ENCODE data around the gene SORL1.
"Not testable (repeated sequence)": the region's sequence is repeated elsewhere in the genome, so short reads cannot be mapped to it uniquely, and the experiment has no call there.

Gene SORL1

GRCh38 chr11:121500275-121500674 is 48.2 kb downstream of the SORL1 start:
- no peaks in the 10 kb centered on the region for H3K4me1 ChIP-seq (ENCODE audit: control insufficient read depth, insufficient read depth, low read length)
- peaks cover 8% of the 10 kb centered on the region for H3K36me3 ChIP-seq (ENCODE audit: control insufficient read depth, insufficient read depth, low read length)
- no peak overlapping the region for H3K4me3 ChIP-seq (ENCODE audit: low read depth, low read length)
- H3K9me3 ChIP-seq (ENCODE audit: control insufficient read depth, insufficient read depth, low read length): no peaks in the 10 kb centered on the region
- no peak overlapping the region for H3K9ac ChIP-seq (ENCODE audit: low read depth, low read length)
- no peaks in the 10 kb centered on the region for H3K27me3 ChIP-seq (ENCODE audit: control insufficient read depth, insufficient read depth, low read length)

- Histone ChIP-seq H3K27me3 (ENCODE audit: control insufficient read depth, insufficient read depth, low read length) (no peaks in the 10 kb centered on the region), H3K9ac (ENCODE audit: low read depth, low read length) (no peak overlapping the region), H3K4me1 (ENCODE audit: control insufficient read depth, insufficient read depth, low read length) (no peaks in the 10 kb centered on the region), H3K36me3 (ENCODE audit: control insufficient read depth, insufficient read depth, low read length) (peaks cover 8% of the 10 kb centered on the region), H3K9me3 (ENCODE audit: control insufficient read depth, insufficient read depth, low read length) (no peaks in the 10 kb centered on the region), H3K4me3 (ENCODE audit: low read depth, low read length) (no peak overlapping the region)
Measured at GRCh38 chr11:121500717-121501116, 48.6 kb downstream of the SORL1 start.

DNA sequence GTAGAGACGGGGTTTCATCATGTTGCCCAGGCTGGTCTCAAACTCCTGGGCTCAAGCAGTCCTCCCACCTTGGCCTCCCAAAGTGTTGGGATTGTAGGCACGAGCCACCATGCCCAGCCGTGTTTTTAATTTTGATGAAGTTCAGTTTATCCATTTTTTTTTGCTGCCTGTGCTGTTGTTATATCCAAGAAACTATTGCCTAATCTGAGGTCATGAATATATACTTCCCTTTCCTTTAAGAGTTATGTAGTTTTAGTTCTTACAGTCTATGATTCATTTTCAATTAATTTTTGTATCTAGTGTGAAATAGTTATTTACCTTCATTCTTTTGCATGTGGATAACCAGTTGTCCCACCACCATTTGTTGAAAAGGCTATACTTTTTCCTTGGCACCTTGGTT is 50.9 kb downstream of the SORL1 start:
- no peak overlapping the region for H3K4me3 ChIP-seq (ENCODE audit: low read depth, low read length)
- peaks cover 4% of the 10 kb centered on the region for H3K36me3 ChIP-seq (ENCODE audit: control insufficient read depth, insufficient read depth, low read length)
- H3K4me1 ChIP-seq (ENCODE audit: control insufficient read depth, insufficient read depth, low read length): peaks cover under 1% of the 10 kb centered on the region
- no peak overlapping the region for H3K9ac ChIP-seq (ENCODE audit: low read depth, low read length)
- H3K27me3 ChIP-seq (ENCODE audit: control insufficient read depth, insufficient read depth, low read length): no peaks in the 10 kb centered on the region
- H3K9me3 ChIP-seq (ENCODE audit: control insufficient read depth, insufficient read depth, low read length): no peaks in the 10 kb centered on the region

DNA sequence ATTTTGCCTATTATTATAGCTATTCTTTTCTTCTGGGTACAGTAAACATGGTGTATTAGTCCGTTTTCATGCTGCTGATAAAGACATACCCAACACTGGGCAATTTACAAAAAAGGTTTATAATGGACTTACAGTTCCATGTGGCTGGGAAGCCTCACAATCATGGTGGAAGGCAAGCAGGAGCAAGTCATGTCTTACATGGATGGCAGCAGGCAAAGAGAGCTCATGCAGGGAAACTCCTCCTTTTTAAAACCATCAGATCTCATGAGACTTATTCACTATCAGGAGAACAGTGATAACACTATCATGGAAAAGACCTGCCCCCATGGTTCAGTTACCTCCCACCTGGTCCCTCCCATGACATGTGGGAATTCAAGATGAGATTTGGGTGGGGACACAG is 54.1 kb downstream of the SORL1 start:
- not testable (repeated sequence) for H3K9ac ChIP-seq (ENCODE audit: low read depth, low read length); H3K36me3 ChIP-seq (ENCODE audit: control insufficient read depth, insufficient read depth, low read length); H3K4me1 ChIP-seq (ENCODE audit: control insufficient read depth, insufficient read depth, low read length); H3K4me3 ChIP-seq (ENCODE audit: low read depth, low read length); H3K9me3 ChIP-seq (ENCODE audit: control insufficient read depth, insufficient read depth, low read length); H3K27me3 ChIP-seq (ENCODE audit: control insufficient read depth, insufficient read depth, low read length)

- Histone ChIP-seq H3K9me3 (ENCODE audit: control insufficient read depth, insufficient read depth, low read length) (no peaks in the 10 kb centered on the region), H3K36me3 (ENCODE audit: control insufficient read depth, insufficient read depth, low read length) (peaks cover 4% of the 10 kb centered on the region), H3K4me3 (ENCODE audit: low read depth, low read length) (no peak overlapping the region), H3K4me1 (ENCODE audit: control insufficient read depth, insufficient read depth, low read length) (peaks cover 10% of the 10 kb centered on the region), H3K9ac (ENCODE audit: low read depth, low read length) (no peak overlapping the region), H3K27me3 (ENCODE audit: control insufficient read depth, insufficient read depth, low read length) (no peaks in the 10 kb centered on the region)
Measured at GRCh38 chr11:121508449-121508848, 56.3 kb downstream of the SORL1 start.

GRCh38 chr11:121510438-121510837 is 58.3 kb downstream of the SORL1 start:
- Histone ChIP-seq H3K9me3 (ENCODE audit: control insufficient read depth, insufficient read depth, low read length) (no peaks in the 10 kb centered on the region), H3K36me3 (ENCODE audit: control insufficient read depth, insufficient read depth, low read length) (peaks cover 9% of the 10 kb centered on the region), H3K4me3 (ENCODE audit: low read depth, low read length) (no peak overlapping the region), H3K9ac (ENCODE audit: low read depth, low read length) (no peak overlapping the region), H3K4me1 (ENCODE audit: control insufficient read depth, insufficient read depth, low read length) (peaks cover 14% of the 10 kb centered on the region), H3K27me3 (ENCODE audit: control insufficient read depth, insufficient read depth, low read length) (no peaks in the 10 kb centered on the region)

DNA sequence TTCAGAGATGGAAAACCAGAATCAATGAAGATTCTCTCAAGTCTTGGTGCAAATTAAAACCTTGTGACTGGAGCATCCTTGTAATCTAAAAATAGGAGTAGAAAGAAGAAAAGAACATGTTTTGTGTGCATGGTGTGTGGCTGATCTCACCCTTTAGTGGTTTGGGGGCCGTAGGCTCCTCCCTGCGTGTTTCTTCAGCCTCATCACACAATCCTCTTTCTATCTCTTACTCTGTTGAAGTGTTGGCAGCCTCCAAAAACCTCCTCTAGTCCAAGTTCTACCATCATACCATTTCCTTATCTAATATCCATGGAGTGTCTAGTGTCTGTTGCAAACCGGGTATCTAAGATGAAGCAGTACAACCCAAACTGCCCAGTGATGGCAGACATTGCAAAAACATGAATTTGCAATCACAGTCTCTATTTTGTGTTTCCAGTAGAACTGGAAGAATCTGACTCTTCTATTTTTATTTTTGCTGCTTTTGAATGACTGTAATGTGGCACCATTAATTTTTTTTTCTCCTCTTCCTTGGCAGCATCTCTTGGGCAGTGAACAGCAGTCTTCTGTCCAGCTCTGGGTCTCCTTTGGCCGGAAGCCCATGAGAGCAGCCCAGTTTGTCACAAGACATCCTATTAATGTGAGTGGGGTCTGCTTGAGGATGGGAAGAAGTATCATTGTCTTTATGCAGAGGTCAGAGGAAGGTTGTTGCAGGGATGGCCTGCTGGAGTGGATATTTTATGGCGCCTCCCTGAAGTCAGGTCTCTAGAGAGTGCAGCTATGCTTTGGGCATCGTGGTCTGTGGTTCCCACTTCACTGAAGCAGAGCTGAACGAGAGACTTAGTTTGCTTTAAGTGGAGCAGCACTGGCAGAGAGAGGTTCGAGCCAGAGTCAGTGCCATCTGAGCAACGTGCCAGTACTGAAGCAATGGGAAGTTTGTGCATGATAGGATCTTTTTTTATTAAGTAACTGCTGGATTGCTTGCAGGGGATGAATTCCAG is 60.7 kb downstream of the SORL1 start:
- Histone ChIP-seq H3K4me1 (ENCODE audit: control insufficient read depth, insufficient read depth, low read length) (peaks cover 14% of the 10 kb centered on the region), H3K9ac (ENCODE audit: low read depth, low read length) (no peak overlapping the region), H3K4me3 (ENCODE audit: low read depth, low read length) (no peak overlapping the region), H3K9me3 (ENCODE audit: control insufficient read depth, insufficient read depth, low read length) (no peaks in the 10 kb centered on the region), H3K27me3 (ENCODE audit: control insufficient read depth, insufficient read depth, low read length) (no peaks in the 10 kb centered on the region), H3K36me3 (ENCODE audit: control insufficient read depth, insufficient read depth, low read length) (peaks cover 11% of the 10 kb centered on the region)

DNA sequence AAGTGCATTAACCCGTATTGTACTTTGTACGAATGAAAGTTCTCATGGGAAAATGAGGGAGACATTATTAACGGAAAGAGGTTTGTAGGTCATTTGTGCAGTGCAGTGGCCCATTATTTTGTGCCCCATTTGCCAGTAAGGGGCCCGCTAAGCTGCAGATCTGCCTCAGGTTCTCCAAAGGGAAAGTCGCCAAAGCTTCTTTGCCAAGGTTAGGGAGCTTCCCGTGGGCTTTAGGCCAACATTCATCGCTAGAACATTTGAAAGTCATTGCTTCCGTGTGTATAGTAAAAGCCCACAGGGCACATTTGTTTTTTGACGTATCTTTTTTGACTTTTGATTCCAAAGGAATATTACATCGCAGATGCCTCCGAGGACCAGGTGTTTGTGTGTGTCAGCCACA is 61.7 kb downstream of the SORL1 start:
- Histone ChIP-seq H3K36me3 (ENCODE audit: control insufficient read depth, insufficient read depth, low read length) (peaks cover 12% of the 10 kb centered on the region), H3K27me3 (ENCODE audit: control insufficient read depth, insufficient read depth, low read length) (no peaks in the 10 kb centered on the region), H3K9me3 (ENCODE audit: control insufficient read depth, insufficient read depth, low read length) (no peaks in the 10 kb centered on the region), H3K9ac (ENCODE audit: low read depth, low read length) (no peak overlapping the region), H3K4me3 (ENCODE audit: low read depth, low read length) (no peak overlapping the region), H3K4me1 (ENCODE audit: control insufficient read depth, insufficient read depth, low read length) (peaks cover 6% of the 10 kb centered on the region)

DNA sequence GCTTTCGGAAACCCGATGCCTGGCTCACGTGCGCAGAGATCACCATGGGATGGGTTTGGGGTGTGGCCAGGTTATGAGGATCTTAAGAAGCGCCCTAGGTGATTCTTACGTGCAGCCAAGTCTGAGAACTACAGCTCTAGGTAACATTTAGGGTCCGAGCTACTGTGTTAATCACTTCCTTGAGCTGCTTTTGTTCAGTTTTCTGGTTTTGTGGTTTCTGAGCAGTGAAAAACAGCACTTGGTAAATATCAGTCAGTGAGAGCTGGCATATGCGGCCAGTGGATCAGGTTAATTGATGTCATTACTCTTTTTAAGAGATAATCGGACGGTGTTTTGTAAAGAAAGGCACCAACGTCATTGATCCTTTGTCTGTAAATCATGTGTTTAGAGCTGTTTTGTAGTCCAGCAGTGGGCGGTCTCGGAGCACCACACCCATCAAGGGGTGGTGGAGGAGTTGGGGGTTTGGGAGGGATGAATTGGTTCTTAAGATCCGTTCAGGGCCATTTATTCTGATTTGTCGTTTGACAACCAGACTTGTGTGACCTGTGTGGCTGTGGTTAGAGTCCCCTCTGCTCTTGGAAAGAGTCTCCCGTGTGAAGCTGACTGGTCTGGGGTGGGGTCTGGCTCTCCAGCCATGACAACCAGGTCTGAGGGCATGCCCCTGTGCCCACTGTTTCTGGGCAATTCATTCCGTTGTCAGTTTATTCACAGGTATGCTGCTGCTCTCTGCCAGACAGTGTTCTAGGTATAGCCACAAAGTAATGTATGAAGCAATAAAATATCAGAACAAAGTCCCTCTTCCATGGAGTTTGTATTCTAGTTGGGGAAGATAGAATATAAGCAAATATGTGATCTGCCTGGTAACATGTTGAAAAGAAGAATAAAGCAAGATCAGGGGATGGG is 62.6 kb downstream of the SORL1 start:
- no peak overlapping the region for H3K4me3 ChIP-seq (ENCODE audit: low read depth, low read length)
- no peak overlapping the region for H3K9ac ChIP-seq (ENCODE audit: low read depth, low read length)
- peaks cover 12% of the 10 kb centered on the region for H3K36me3 ChIP-seq (ENCODE audit: control insufficient read depth, insufficient read depth, low read length)
- H3K27me3 ChIP-seq (ENCODE audit: control insufficient read depth, insufficient read depth, low read length): no peaks in the 10 kb centered on the region
- H3K9me3 ChIP-seq (ENCODE audit: control insufficient read depth, insufficient read depth, low read length): no peaks in the 10 kb centered on the region
- peaks cover 4% of the 10 kb centered on the region for H3K4me1 ChIP-seq (ENCODE audit: control insufficient read depth, insufficient read depth, low read length)

DNA sequence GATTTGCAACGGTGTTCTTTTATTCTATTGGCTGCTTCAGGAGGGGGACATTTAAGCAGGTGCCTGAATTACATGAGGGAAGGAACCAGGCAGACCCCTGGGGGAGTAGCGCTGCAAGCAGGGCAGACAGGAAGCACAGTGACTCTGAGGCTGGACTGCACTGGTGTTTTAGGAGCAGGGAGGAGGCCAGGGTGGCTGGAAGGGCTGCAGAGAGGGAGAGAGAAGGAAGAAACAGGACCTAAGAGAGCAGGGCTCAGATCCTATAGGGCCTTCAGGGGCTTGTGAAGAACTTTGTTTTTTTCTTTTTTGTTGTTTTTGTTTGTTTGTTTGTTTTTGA is 63.2 kb downstream of the SORL1 start:
- H3K4me1 ChIP-seq (ENCODE audit: control insufficient read depth, insufficient read depth, low read length): peaks cover 4% of the 10 kb centered on the region
- H3K27me3 ChIP-seq (ENCODE audit: control insufficient read depth, insufficient read depth, low read length): no peaks in the 10 kb centered on the region
- no peaks in the 10 kb centered on the region for H3K9me3 ChIP-seq (ENCODE audit: control insufficient read depth, insufficient read depth, low read length)
- no peak overlapping the region for H3K4me3 ChIP-seq (ENCODE audit: low read depth, low read length)
- H3K36me3 ChIP-seq (ENCODE audit: control insufficient read depth, insufficient read depth, low read length): peaks cover 12% of the 10 kb centered on the region
- no peak overlapping the region for H3K9ac ChIP-seq (ENCODE audit: low read depth, low read length)

DNA sequence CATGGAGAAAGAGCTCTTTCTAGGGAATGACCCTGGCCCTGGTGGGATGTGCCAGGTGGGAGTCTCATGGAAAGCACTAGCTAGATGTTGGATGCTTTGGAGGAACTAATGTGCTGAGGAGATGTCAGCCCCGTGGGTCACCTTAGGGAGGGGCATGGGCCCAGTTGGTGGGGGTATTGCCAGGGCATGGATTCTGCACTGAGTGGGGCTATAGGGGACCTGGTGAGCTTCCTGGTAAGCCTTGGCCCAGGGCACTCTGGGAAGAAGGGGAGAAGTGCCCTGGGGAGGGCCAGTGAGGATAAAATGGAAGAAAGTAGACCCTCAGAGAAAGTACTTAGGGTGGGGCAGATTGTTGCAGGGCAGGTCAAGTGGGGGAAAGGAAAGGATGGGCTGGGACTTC is 65.9 kb downstream of the SORL1 start:
- Histone ChIP-seq H3K4me1 (ENCODE audit: control insufficient read depth, insufficient read depth, low read length) (peaks cover 4% of the 10 kb centered on the region), H3K36me3 (ENCODE audit: control insufficient read depth, insufficient read depth, low read length) (peaks cover 13% of the 10 kb centered on the region), H3K9me3 (ENCODE audit: control insufficient read depth, insufficient read depth, low read length) (no peaks in the 10 kb centered on the region)

More for the DNA sequence above, 65.9 kb downstream of the SORL1 start:
- H3K9ac ChIP-seq (ENCODE audit: low read depth, low read length): no peak overlapping the region
- no peaks in the 10 kb centered on the region for H3K27me3 ChIP-seq (ENCODE audit: control insufficient read depth, insufficient read depth, low read length)
- no peak overlapping the region for H3K4me3 ChIP-seq (ENCODE audit: low read depth, low read length)
